Measurements from ENCODE around the gene PRDM16. TPM values are rescaled to one million over a fixed set of nuclear protein-coding genes. Genes with fewer than 3 reads are reported as not detected.
A peak's percentile ranks its signal among the peaks of the same experiment; 100 is the strongest.

Gene PRDM16
- total and polyA plus RNA-seq, 8 donors = 9.6 to 18.0 (median 14.7) TPM

GRCh38 chr1:3472906-3473305, 403.9 kb downstream of the PRDM16 start:
- no peak overlapping the region for H3K27ac ChIP-seq
- H3K9me3 ChIP-seq = no peaks in the 10 kb centered on the region
- intact Hi-C loops (cut with DNase I) = no loop called here
- peak in 1 of 4 donors; percentile 70 for DNase-seq
- peaks cover 0 to 4% of the 10 kb centered on the region in 2 donors for H3K4me1 ChIP-seq
- no peaks in the 10 kb centered on the region for H3K36me3 ChIP-seq
- no peak overlapping the region for H3K4me3 ChIP-seq
- ATAC-seq = no peak
- TF ChIP-seq CTCF (IDR thresholded peaks at IDR 0.05) = no peak
- no peaks in the 10 kb centered on the region for H3K27me3 ChIP-seq

DNA sequence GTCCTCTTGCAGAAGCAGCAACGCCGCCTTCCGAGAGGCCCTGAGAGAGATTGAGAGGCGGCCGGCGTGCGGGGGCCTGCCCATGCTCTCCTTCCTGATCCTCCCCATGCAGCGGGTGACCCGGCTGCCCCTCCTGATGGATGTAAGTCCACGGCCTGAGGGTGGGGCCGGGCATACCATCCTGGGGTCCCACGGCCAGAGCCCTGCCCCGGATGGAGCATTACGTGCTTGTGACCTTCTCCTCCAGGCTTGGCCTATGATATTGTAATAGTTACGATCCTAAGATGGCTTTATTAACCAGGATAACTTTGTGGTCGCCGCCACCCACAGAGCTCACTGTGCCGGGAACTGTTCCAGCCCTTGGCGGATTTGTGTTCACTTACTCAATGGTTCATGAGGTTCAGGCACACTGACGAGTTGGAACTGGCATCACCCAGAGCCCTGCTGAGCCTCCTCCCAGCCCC, 404.4 kb downstream of the PRDM16 start:
- Histone ChIP-seq H3K4me1 (peaks cover 0 to 4% of the 10 kb centered on the region in 2 donors), H3K27ac (no peak overlapping the region), H3K27me3 (peaks cover 0 to 3% of the 10 kb centered on the region in 2 donors), H3K4me3 (no peak overlapping the region), H3K9me3 (no peaks in the 10 kb centered on the region), H3K36me3 (no peaks in the 10 kb centered on the region)
- peak in 2 of 4 donors; percentile 27 to 73 for DNase-seq
- ATAC-seq = no peak
- no peak for TF ChIP-seq CTCF (IDR thresholded peaks at IDR 0.05)
- intact Hi-C loops (cut with DNase I) = no loop called here

DNA sequence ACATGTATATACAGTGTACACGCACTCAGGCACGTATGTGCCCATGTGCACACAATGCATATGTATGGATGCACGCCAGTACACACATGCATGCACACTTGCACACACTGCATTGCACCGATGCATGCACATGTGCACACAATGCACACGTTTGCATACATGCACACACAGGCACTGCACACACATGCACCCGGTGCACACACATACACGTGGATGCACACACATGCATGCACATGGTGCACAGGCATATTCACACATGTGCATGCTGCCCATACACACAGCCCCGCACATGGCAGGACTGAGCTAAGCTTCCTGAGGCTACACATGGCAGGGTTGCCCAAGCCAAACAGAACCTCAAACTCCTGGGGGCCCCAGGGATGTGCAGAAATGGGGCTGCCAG, 405.0 kb downstream of the PRDM16 start:
- TF ChIP-seq CTCF (IDR thresholded peaks at IDR 0.05) = no peak

GRCh38 chr1:3474421-3474820, 405.4 kb downstream of the PRDM16 start:
- peaks cover 0 to 4% of the 10 kb centered on the region in 2 donors for H3K4me1 ChIP-seq
- H3K36me3 ChIP-seq = no peaks in the 10 kb centered on the region
- peak in 1 of 4 donors; percentile 50 for DNase-seq
- intact Hi-C loops (cut with DNase I) = no loop called here
- TF ChIP-seq CTCF (IDR thresholded peaks at IDR 0.05) = no peak
- peaks cover 0 to 5% of the 10 kb centered on the region in 2 donors for H3K27me3 ChIP-seq
- no peak overlapping the region for H3K27ac ChIP-seq
- no peaks in the 10 kb centered on the region for H3K9me3 ChIP-seq
- no peak for ATAC-seq
- no peak overlapping the region for H3K4me3 ChIP-seq

More for the DNA sequence above, 405.0 kb downstream of the PRDM16 start:
- Histone ChIP-seq H3K36me3 (no peaks in the 10 kb centered on the region), H3K27me3 (peaks cover 0 to 5% of the 10 kb centered on the region in 2 donors), H3K9me3 (no peaks in the 10 kb centered on the region), H3K4me1 (peaks cover 0 to 4% of the 10 kb centered on the region in 2 donors), H3K27ac (no peak overlapping the region), H3K4me3 (no peak overlapping the region)
- DNase-seq (peak in 1 of 4 donors; percentile 25), ATAC-seq (no peak)
- intact Hi-C loops (cut with DNase I) = no loop called here

- no peaks in the 10 kb centered on the region for H3K9me3 ChIP-seq
- no peak for ATAC-seq
- TF ChIP-seq CTCF (IDR thresholded peaks at IDR 0.05) = no peak
- H3K4me3 ChIP-seq = no peak overlapping the region
- H3K4me1 ChIP-seq = peaks cover 0 to 4% of the 10 kb centered on the region in 2 donors
- DNase-seq = no peak
- intact Hi-C loops (cut with DNase I) = no loop called here
- H3K36me3 ChIP-seq = no peaks in the 10 kb centered on the region
- H3K27me3 ChIP-seq = peaks cover 0 to 5% of the 10 kb centered on the region in 2 donors
- no peak overlapping the region for H3K27ac ChIP-seq
Observed at GRCh38 chr1:3475839-3476573, 407.0 kb downstream of the PRDM16 start.

Measured in left lung (tissue), 10 donors.